ENCODE measurements around the gene CREG1.
"Not testable (repeated sequence)": the region's sequence is repeated elsewhere in the genome, so short reads cannot be mapped to it uniquely, and the experiment has no call there.

The CREG1 gene

DNA sequence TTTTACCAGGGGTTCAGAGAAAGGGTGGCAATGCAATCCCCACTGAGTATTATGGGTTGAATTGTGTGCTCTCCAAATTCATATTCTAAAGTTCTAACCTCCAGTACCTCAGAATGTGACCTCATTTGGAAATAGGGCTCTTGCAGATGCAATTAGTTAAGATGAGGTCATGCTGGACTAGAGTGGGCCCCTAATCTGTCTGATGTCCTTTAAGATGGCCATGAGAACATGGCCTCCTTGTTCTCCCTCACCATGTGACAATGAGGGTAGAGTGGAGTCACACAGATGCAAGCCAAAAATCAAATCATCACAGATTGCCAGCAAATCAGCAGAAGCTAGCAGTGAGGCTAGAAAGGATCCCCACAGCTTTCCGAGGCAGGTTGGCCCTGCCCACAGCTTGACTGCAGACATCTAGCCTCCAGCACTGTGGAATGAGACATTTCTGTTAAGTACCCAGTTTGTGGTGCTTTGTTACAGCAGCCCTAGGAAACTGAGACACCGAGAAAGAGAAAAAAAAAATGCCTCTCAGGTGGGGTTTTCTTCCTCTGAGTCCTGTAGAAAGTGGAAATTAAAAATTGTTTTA is 25.5 kb upstream of the CREG1 start:
- TF ChIP-seq POLR2AphosphoS5 (IDR thresholded peaks at IDR 0.05; ENCODE audit: low read depth) (no peak), SPI1 (IDR thresholded peaks at IDR 0.05; ENCODE audit: borderline replicate concordance, low read depth) (no peak), GABPA (IDR thresholded peaks at IDR 0.05; ENCODE audit: low read depth) (no peak)
- TF ChIP-seq, protein P1, sequence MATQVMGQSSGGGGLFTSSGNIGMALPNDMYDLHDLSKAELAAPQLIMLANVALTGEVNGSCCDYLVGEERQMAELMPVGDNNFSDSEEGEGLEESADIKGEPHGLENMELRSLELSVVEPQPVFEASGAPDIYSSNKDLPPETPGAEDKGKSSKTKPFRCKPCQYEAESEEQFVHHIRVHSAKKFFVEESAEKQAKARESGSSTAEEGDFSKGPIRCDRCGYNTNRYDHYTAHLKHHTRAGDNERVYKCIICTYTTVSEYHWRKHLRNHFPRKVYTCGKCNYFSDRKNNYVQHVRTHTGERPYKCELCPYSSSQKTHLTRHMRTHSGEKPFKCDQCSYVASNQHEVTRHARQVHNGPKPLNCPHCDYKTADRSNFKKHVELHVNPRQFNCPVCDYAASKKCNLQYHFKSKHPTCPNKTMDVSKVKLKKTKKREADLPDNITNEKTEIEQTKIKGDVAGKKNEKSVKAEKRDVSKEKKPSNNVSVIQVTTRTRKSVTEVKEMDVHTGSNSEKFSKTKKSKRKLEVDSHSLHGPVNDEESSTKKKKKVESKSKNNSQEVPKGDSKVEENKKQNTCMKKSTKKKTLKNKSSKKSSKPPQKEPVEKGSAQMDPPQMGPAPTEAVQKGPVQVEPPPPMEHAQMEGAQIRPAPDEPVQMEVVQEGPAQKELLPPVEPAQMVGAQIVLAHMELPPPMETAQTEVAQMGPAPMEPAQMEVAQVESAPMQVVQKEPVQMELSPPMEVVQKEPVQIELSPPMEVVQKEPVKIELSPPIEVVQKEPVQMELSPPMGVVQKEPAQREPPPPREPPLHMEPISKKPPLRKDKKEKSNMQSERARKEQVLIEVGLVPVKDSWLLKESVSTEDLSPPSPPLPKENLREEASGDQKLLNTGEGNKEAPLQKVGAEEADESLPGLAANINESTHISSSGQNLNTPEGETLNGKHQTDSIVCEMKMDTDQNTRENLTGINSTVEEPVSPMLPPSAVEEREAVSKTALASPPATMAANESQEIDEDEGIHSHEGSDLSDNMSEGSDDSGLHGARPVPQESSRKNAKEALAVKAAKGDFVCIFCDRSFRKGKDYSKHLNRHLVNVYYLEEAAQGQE (IDR thresholded peaks at IDR 0.05; ENCODE audit: insufficient replicate concordance, low read depth), result no peak
- TF ChIP-seq, protein P2, sequence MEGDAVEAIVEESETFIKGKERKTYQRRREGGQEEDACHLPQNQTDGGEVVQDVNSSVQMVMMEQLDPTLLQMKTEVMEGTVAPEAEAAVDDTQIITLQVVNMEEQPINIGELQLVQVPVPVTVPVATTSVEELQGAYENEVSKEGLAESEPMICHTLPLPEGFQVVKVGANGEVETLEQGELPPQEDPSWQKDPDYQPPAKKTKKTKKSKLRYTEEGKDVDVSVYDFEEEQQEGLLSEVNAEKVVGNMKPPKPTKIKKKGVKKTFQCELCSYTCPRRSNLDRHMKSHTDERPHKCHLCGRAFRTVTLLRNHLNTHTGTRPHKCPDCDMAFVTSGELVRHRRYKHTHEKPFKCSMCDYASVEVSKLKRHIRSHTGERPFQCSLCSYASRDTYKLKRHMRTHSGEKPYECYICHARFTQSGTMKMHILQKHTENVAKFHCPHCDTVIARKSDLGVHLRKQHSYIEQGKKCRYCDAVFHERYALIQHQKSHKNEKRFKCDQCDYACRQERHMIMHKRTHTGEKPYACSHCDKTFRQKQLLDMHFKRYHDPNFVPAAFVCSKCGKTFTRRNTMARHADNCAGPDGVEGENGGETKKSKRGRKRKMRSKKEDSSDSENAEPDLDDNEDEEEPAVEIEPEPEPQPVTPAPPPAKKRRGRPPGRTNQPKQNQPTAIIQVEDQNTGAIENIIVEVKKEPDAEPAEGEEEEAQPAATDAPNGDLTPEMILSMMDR (IDR thresholded peaks at IDR 0.05; ENCODE audit: insufficient read depth, low read length), result no peak
- H3K27ac ChIP-seq (replicated peaks), result no peak overlapping the region
- no peak for DNase-seq (ENCODE audit: low read depth in 1 of 2, low spot score in 1 of 2)
- H3K27me3 ChIP-seq (ENCODE audit: insufficient read depth, poor library complexity, severe bottlenecking), result no peaks in the 10 kb centered on the region
- no peak overlapping the region for H3K4me3 ChIP-seq (replicated peaks; ENCODE audit: insufficient read depth, low read length)

DNA sequence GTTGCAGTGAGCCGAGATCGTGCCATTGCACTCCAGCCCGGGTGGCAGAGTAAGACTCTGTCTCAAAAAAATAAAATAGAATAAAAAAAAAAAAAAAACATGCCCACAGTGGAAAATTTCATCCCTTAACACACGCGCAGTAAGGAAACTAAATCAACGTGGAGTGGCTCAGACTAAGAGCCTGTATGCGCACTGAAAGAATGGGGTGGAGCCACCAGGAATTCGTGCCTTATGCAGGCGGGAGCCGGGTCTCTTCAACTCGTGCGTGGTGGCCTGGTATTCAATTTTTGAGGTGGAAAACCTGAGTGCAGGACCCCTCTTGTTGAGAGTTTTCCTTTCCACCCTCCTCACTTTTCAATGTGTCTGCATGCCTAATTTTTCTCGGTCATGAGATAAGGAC is 22.1 kb upstream of the CREG1 start:
- Histone ChIP-seq H3K4me3 (replicated peaks; ENCODE audit: insufficient read depth, low read length) (no peak overlapping the region), H3K27ac (replicated peaks) (no peak overlapping the region), H3K27me3 (ENCODE audit: insufficient read depth, poor library complexity, severe bottlenecking) (no peaks in the 10 kb centered on the region)
- no peak for DNase-seq (ENCODE audit: low read depth in 1 of 2, low spot score in 1 of 2)
- TF ChIP-seq, protein P2 (IDR thresholded peaks at IDR 0.05; ENCODE audit: insufficient read depth, low read length), result no peak
- TF ChIP-seq GABPA (IDR thresholded peaks at IDR 0.05; ENCODE audit: low read depth) (no peak), SPI1 (IDR thresholded peaks at IDR 0.05; ENCODE audit: borderline replicate concordance, low read depth) (no peak), POLR2AphosphoS5 (IDR thresholded peaks at IDR 0.05; ENCODE audit: low read depth) (no peak)
- TF ChIP-seq, protein P1 (IDR thresholded peaks at IDR 0.05; ENCODE audit: insufficient replicate concordance, low read depth), result no peak

DNA sequence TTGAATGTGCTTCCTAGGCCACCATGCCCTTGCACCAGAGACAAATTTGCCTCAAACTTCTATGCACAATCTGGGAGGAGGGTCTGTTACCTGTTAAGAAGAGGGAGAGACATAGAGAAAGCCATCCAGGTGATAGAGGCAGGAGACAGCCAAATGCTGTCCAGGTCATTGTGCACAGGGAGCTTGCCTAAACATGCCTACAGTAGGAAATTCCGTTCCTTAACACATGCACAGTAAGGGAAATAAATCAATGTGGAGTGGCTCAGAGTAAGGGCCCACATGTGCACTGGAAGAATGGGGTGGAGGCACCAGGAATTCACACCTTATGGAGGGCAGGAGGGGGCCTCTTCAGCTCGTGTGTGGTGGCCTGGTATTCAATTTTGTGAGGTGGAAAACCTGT is 19.5 kb upstream of the CREG1 start:
- Histone ChIP-seq H3K27me3 (ENCODE audit: insufficient read depth, poor library complexity, severe bottlenecking) (no peaks in the 10 kb centered on the region), H3K27ac (replicated peaks) (no peak overlapping the region), H3K4me3 (replicated peaks; ENCODE audit: insufficient read depth, low read length) (no peak overlapping the region)
- no peak for TF ChIP-seq POLR2AphosphoS5 (IDR thresholded peaks at IDR 0.05; ENCODE audit: low read depth)
- TF ChIP-seq, protein P2 (IDR thresholded peaks at IDR 0.05; ENCODE audit: insufficient read depth, low read length), result no peak
- TF ChIP-seq, protein P1 (IDR thresholded peaks at IDR 0.05; ENCODE audit: insufficient replicate concordance, low read depth), result no peak
- no peak for TF ChIP-seq GABPA (IDR thresholded peaks at IDR 0.05; ENCODE audit: low read depth)
- TF ChIP-seq SPI1 (IDR thresholded peaks at IDR 0.05; ENCODE audit: borderline replicate concordance, low read depth), result no peak
- DNase-seq (ENCODE audit: low read depth in 1 of 2, low spot score in 1 of 2), result no peak

DNA sequence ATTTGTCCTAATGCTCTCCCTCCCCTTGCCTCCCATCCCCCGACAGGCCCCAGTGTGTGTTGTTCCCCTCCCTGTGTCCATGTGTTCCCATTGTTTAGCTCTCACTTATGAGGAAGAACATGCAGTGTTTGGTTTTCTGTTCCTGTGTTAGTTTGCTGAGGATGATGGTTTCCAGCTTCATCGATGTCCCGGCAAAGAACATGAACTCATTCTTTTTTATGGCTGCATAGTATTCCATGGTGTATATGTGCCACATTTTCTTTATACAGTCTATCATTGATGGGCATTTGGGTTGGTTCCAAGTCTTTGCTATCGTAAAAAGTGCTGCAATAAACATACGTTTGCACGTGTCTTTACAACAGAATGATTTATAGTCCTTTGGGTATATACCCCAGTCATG is 17.1 kb upstream of the CREG1 start:
- not testable (repeated sequence) for H3K27me3 ChIP-seq (ENCODE audit: insufficient read depth, poor library complexity, severe bottlenecking); H3K4me3 ChIP-seq (replicated peaks; ENCODE audit: insufficient read depth, low read length); H3K27ac ChIP-seq (replicated peaks); DNase-seq (ENCODE audit: low read depth in 1 of 2, low spot score in 1 of 2)
